Transverse colon (tissue), 4 donors: ENCODE results near the gene KRT80.

ENCODE experiments used
- EP300 ChIP-seq: sonication (generic); formaldehyde crosslinking; IDR thresholded peaks from one replicate; pipeline ENCODE4 v1.6.1; 2017; ENCODE audit warnings: antibody characterized with exemption, low read depth
- POLR2A ChIP-seq: fragments of 450-650 bp; IDR thresholded peaks from one replicate; pipeline ENCODE4 v1.6.1; 2016; ENCODE audit warnings: antibody characterized with exemption, mild to moderate bottlenecking, moderate library complexity
- POLR2AphosphoS5 ChIP-seq, 3 donors: sonication (generic); formaldehyde crosslinking; IDR thresholded peaks; one replicate each; pipeline ENCODE4 v1.6.1; 2016; ENCODE audit warnings: antibody characterized with exemption in 3 of 3
- TF ChIP-seq, protein P1 (sequence below), 5 experiments: fragments of 200-600 bp in 3 of 5; fragments of 450-650 bp in 2 of 5; sonication (generic) in 3 of 5; IDR thresholded peaks; 1 replicate in 2 of 5; 2 replicates in 3 of 5; pipeline ENCODE4 v1.5.1; 2016 to 2017; ENCODE audit warnings: antibody characterized with exemption in 5 of 5, inconsistent platforms in 3 of 5, mild to moderate bottlenecking in 2 of 5, moderate library complexity in 1 of 5

DNA sequence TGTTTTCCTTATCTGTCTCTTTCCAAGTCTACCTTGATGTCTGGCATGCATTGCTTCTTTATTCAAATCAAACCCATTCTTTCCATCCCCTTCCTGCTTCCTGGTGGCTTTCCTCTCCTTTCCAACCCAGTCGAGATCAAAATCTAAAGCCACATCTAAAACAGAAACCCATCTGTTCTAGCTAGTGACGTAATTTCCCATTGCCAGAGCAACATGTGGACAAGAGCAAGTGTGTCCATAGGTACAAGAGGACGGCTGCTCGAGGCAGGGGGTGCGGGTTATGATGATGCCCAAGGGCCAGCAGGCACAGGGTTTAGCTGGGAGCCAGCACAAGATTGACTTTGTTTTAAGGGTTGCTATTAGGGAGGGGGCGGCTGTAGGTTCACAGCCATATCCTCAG is 7.0 kb downstream of the KRT80 start:
- no peak for TF ChIP-seq EP300
- TF ChIP-seq, protein P1, sequence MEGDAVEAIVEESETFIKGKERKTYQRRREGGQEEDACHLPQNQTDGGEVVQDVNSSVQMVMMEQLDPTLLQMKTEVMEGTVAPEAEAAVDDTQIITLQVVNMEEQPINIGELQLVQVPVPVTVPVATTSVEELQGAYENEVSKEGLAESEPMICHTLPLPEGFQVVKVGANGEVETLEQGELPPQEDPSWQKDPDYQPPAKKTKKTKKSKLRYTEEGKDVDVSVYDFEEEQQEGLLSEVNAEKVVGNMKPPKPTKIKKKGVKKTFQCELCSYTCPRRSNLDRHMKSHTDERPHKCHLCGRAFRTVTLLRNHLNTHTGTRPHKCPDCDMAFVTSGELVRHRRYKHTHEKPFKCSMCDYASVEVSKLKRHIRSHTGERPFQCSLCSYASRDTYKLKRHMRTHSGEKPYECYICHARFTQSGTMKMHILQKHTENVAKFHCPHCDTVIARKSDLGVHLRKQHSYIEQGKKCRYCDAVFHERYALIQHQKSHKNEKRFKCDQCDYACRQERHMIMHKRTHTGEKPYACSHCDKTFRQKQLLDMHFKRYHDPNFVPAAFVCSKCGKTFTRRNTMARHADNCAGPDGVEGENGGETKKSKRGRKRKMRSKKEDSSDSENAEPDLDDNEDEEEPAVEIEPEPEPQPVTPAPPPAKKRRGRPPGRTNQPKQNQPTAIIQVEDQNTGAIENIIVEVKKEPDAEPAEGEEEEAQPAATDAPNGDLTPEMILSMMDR (IDR thresholded peaks at IDR 0.05) = no peak
- TF ChIP-seq POLR2A = no peak
- no peak for TF ChIP-seq POLR2AphosphoS5 (IDR thresholded peaks at IDR 0.05)
